CD4-positive, alpha-beta T cell treated with Interleukin-17A for 4 hours (primary cell): ENCODE data around the gene MMRN2.
A peak's percentile ranks its signal among the peaks of the same experiment; 100 is the strongest.
"Not testable (repeated sequence)": the region's sequence is repeated elsewhere in the genome, so short reads cannot be mapped to it uniquely, and the experiment has no call there.

Experiments used
- DNase-seq: peaks from one replicate; pipeline ENCODE4 v3.0.0-alpha.2; 2020; ENCODE audit warnings: mixed read lengths

MMRN2 gene

GRCh38 chr10:86938260-86938659, 19.2 kb downstream of the MMRN2 start:
- DNase-seq = no peak

GRCh38 chr10:86937502-86938154, 19.8 kb downstream of the MMRN2 start:
- DNase-seq = no peak

- DNase-seq = no peak
These were observed 20.5 kb downstream of the MMRN2 start for GRCh38 chr10:86936661-86937501.

- DNase-seq = not testable (repeated sequence)
These were observed 23.2 kb downstream of the MMRN2 start for GRCh38 chr10:86934162-86934711.

GRCh38 chr10:86932674-86933073, 24.7 kb downstream of the MMRN2 start:
- DNase-seq = no peak

GRCh38 chr10:86931872-86932271, 25.5 kb downstream of the MMRN2 start:
- no peak for DNase-seq

GRCh38 chr10:86929468-86930380, 27.7 kb downstream of the MMRN2 start:
- no peak for DNase-seq

- no peak for DNase-seq
These were observed 34.9 kb downstream of the MMRN2 start for GRCh38 chr10:86922553-86922961.

GRCh38 chr10:86918022-86918471, 39.4 kb downstream of the MMRN2 start:
- DNase-seq = no peak

- no peak for DNase-seq
These were observed 42.7 kb downstream of the MMRN2 start for GRCh38 chr10:86914734-86915133.

GRCh38 chr10:86905429-86905828, 52.0 kb downstream of the MMRN2 start:
- no peak for DNase-seq

GRCh38 chr10:86904600-86904999, 52.8 kb downstream of the MMRN2 start:
- no peak for DNase-seq

- no peak for DNase-seq
These were observed 56.5 kb downstream of the MMRN2 start for GRCh38 chr10:86900955-86901354.

GRCh38 chr10:86899670-86900276, 57.6 kb downstream of the MMRN2 start:
- peak; percentile 53 for DNase-seq

- DNase-seq = no peak
These were observed 58.3 kb downstream of the MMRN2 start for GRCh38 chr10:86899132-86899531.

GRCh38 chr10:86898511-86898910, 58.9 kb downstream of the MMRN2 start:
- DNase-seq = no peak

GRCh38 chr10:86889997-86890396, 67.4 kb downstream of the MMRN2 start:
- DNase-seq = no peak

GRCh38 chr10:86888585-86889381, 68.6 kb downstream of the MMRN2 start:
- DNase-seq = no peak
